Sigmoid colon (tissue), 4 donors: Measurements from ENCODE around the gene MYCT1.

ENCODE experiments used
- CTCF ChIP-seq, 4 experiments: fragments of 450-650 bp in 3 of 4; fragments of 200-600 bp in 1 of 4; IDR thresholded peaks; one replicate each; pipeline ENCODE4 v1.5.1; 2016 to 2019; ENCODE audit warnings: antibody characterized with exemption in 4 of 4, mild to moderate bottlenecking in 3 of 4, moderate library complexity in 2 of 4
- EP300 ChIP-seq, 4 donors: sonication (generic); formaldehyde crosslinking; IDR thresholded peaks; one replicate each; pipeline ENCODE4 v1.6.1; 2017; ENCODE audit warnings: antibody characterized with exemption in 4 of 4

GRCh38 chr6:152765331-152765730 is 67.6 kb downstream of the MYCT1 start:
- TF ChIP-seq CTCF (IDR thresholded peaks at IDR 0.05) (no peak), EP300 (IDR thresholded peaks at IDR 0.05) (no peak)
